Measurements from ENCODE around the gene SIK3.

Gene SIK3

DNA sequence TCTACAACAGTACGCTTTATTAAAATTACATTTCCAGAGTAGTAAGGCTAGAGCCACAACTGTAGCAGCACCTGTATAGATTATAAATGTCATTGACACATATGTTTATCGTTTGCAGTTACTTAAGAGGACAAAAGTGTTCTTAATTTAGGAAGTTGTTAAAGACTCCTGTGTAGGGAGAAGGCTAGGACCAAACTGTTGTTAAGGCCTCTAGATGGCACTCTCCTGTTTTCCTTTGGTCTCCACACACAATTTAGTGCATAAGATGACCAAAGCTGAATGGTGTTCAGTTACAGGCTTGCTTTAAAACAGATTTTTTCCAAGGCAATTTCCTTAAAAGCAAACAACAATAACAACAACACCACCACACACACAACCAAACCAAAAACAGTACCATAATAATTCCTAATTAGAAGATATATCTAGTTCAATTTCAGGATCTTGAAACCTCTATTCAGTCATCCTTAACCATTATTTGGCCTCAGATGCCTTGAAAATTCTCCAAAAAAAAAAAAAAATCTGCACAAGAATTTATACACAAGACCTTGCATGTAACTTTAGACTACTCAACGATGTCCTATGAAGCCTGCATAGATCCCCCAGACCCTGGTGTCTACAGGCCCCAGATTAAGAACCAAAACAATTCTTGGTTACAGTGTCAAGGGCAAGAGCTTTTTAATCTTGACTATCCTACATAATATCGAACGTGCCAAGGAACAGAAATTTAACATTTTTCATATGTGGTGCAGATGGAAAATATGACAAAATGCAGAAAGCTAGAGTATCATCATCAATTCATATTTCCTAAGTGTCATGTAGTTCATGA lies 218.2 kb downstream of the SIK3 start:
- H3K4ac ChIP-seq (ENCODE audit: low read depth, low read length), result no peak overlapping the region
- H3K27me3 ChIP-seq (ENCODE audit: insufficient read depth, low read length, poor library complexity), result no peaks in the 10 kb centered on the region
- H3K79me2 ChIP-seq (ENCODE audit: control insufficient read depth, insufficient read depth, low read length), result no peaks in the 10 kb centered on the region
- no peak overlapping the region for H2BK5ac ChIP-seq (ENCODE audit: low read length)
- no peak overlapping the region for H4K5ac ChIP-seq (ENCODE audit: low read length)
- no peak overlapping the region for H3K9ac ChIP-seq (ENCODE audit: low read length)
- H2BK120ac ChIP-seq (ENCODE audit: low read depth, low read length), result no peak overlapping the region
- no peak overlapping the region for H2BK15ac ChIP-seq (replicated peaks; ENCODE audit: low read depth)
- no peak overlapping the region for H3K4me3 ChIP-seq (ENCODE audit: low read length)
- no CpG with 5 or more reads among the region's 5 CpGs for WGBS (ENCODE audit: extremely low coverage, insufficient coverage, low lambda C conversion rate)
- peak; percentile 78 for DNase-seq
- no peak overlapping the region for H2AK5ac ChIP-seq (ENCODE audit: low read length)
- H3K18ac ChIP-seq (ENCODE audit: low read length), result no peak overlapping the region
- no peak overlapping the region for H3K56ac ChIP-seq (ENCODE audit: low read length)
- H3K4me1 ChIP-seq (ENCODE audit: control insufficient read depth, low read depth, low read length), result no peaks in the 10 kb centered on the region
- no peak overlapping the region for H4K8ac ChIP-seq (ENCODE audit: low read depth, low read length)
- H3K4me2 ChIP-seq (ENCODE audit: low read length), result no peak overlapping the region
- H3K23ac ChIP-seq (ENCODE audit: low read length), result no peak overlapping the region
- no peaks in the 10 kb centered on the region for H3K36me3 ChIP-seq (ENCODE audit: control insufficient read depth, insufficient read depth, low read length)
- no peaks in the 10 kb centered on the region for H3K79me1 ChIP-seq (ENCODE audit: low read length)
- H3K27ac ChIP-seq (ENCODE audit: low read depth, low read length), result no peak overlapping the region

DNA sequence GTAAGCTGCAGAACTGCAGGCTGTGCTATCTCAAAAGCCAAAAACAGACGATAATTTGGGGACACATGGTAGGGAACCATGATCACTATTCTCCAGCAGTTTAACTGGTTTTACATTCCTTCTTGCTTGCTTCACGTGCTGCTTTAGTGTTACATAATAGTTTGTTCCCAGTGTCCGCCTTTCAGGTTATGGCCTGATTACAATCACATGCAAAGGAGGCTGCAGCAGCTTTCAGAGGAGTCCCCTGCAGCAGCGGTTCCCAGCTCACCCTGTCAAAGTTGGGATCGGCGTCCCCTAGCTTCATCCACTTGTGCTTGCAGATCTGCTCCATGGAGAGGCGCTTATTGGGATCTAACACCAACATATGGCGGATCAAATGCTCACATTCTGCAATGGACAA lies 221.6 kb downstream of the SIK3 start:
- H3K4me3 ChIP-seq (ENCODE audit: low read length), result no peak overlapping the region
- H3K18ac ChIP-seq (ENCODE audit: low read length), result no peak overlapping the region
- no peak overlapping the region for H3K23ac ChIP-seq (ENCODE audit: low read length)
- H3K36me3 ChIP-seq (ENCODE audit: control insufficient read depth, insufficient read depth, low read length), result no peaks in the 10 kb centered on the region
- DNase-seq, result no peak
- no peak overlapping the region for H3K4ac ChIP-seq (ENCODE audit: low read depth, low read length)
- no CpG with 5 or more reads among the region's 8 CpGs for WGBS (ENCODE audit: extremely low coverage, insufficient coverage, low lambda C conversion rate)
- H2BK15ac ChIP-seq (replicated peaks; ENCODE audit: low read depth), result no peak overlapping the region
- no peak overlapping the region for H3K4me2 ChIP-seq (ENCODE audit: low read length)
- no peak overlapping the region for H3K27ac ChIP-seq (ENCODE audit: low read depth, low read length)
- no peak overlapping the region for H2BK120ac ChIP-seq (ENCODE audit: low read depth, low read length)
- no peaks in the 10 kb centered on the region for H3K4me1 ChIP-seq (ENCODE audit: control insufficient read depth, low read depth, low read length)
- no peak overlapping the region for H3K9ac ChIP-seq (ENCODE audit: low read length)
- no peak overlapping the region for H4K5ac ChIP-seq (ENCODE audit: low read length)
- H3K56ac ChIP-seq (ENCODE audit: low read length), result no peak overlapping the region
- H2BK5ac ChIP-seq (ENCODE audit: low read length), result no peak overlapping the region
- no peaks in the 10 kb centered on the region for H3K79me1 ChIP-seq (ENCODE audit: low read length)
- no peak overlapping the region for H2AK5ac ChIP-seq (ENCODE audit: low read length)
- no peaks in the 10 kb centered on the region for H3K79me2 ChIP-seq (ENCODE audit: control insufficient read depth, insufficient read depth, low read length)
- no peaks in the 10 kb centered on the region for H3K27me3 ChIP-seq (ENCODE audit: insufficient read depth, low read length, poor library complexity)
- H4K8ac ChIP-seq (ENCODE audit: low read depth, low read length), result no peak overlapping the region

DNA sequence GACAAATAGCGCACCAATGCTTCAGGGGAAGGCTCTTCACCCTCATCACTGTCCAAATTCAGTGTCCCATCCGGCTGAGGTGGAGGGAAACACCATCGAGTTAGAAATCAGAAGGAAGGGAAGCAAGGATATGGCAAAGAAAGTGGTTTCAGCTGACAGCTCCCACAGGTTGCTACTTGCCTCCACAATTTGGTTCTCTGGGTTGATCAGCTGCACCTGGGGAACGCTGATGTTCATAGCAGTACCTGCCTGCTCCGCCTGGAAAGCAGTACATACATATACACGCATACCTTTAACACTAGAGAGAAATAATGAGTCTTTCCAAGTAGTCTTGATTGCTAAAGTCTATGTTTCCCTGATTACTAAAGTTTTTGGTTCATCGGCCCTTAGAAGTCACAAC lies 223.0 kb downstream of the SIK3 start:
- H3K79me2 ChIP-seq (ENCODE audit: control insufficient read depth, insufficient read depth, low read length), result no peaks in the 10 kb centered on the region
- H4K8ac ChIP-seq (ENCODE audit: low read depth, low read length), result no peak overlapping the region
- no peak overlapping the region for H3K27ac ChIP-seq (ENCODE audit: low read depth, low read length)
- no peaks in the 10 kb centered on the region for H3K79me1 ChIP-seq (ENCODE audit: low read length)
- H3K27me3 ChIP-seq (ENCODE audit: insufficient read depth, low read length, poor library complexity), result no peaks in the 10 kb centered on the region
- no peak overlapping the region for H3K56ac ChIP-seq (ENCODE audit: low read length)
- H3K4me3 ChIP-seq (ENCODE audit: low read length), result no peak overlapping the region
- H3K9ac ChIP-seq (ENCODE audit: low read length), result no peak overlapping the region
- H2BK15ac ChIP-seq (replicated peaks; ENCODE audit: low read depth), result no peak overlapping the region
- H3K4ac ChIP-seq (ENCODE audit: low read depth, low read length), result no peak overlapping the region
- no peaks in the 10 kb centered on the region for H3K36me3 ChIP-seq (ENCODE audit: control insufficient read depth, insufficient read depth, low read length)
- H2BK5ac ChIP-seq (ENCODE audit: low read length), result no peak overlapping the region
- no peak overlapping the region for H4K5ac ChIP-seq (ENCODE audit: low read length)
- H3K18ac ChIP-seq (ENCODE audit: low read length), result no peak overlapping the region
- no peak overlapping the region for H2AK5ac ChIP-seq (ENCODE audit: low read length)
- no peak for DNase-seq
- no peaks in the 10 kb centered on the region for H3K4me1 ChIP-seq (ENCODE audit: control insufficient read depth, low read depth, low read length)
- H3K23ac ChIP-seq (ENCODE audit: low read length), result no peak overlapping the region
- WGBS (ENCODE audit: extremely low coverage, insufficient coverage, low lambda C conversion rate), result no CpG with 5 or more reads among the region's 7 CpGs
- H3K4me2 ChIP-seq (ENCODE audit: low read length), result no peak overlapping the region
- no peak overlapping the region for H2BK120ac ChIP-seq (ENCODE audit: low read depth, low read length)

DNA sequence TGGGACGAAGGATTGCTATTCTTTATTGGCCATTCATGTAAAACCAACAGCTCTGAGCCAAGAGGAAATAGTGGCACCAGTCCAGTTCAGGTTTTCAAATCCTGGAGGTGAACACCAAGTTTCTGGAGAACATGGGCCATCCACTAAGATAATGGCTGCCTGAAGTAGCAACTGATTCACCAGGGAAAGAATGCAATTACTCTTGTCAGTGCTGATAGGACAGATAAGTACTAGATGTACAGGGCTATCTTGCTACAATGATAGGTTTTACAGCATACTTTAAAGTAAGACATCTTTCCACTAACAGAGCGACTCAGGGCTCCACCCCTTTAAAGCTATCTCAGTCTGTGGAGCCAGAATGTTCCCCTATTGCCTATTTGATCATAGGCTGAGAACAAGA lies 224.0 kb downstream of the SIK3 start:
- H3K27ac ChIP-seq (ENCODE audit: low read depth, low read length), result no peak overlapping the region
- no peak for DNase-seq

GRCh38 chr11:116873381-116873780 lies 224.8 kb downstream of the SIK3 start:
- Histone ChIP-seq H4K8ac (ENCODE audit: low read depth, low read length) (no peak overlapping the region), H2BK120ac (ENCODE audit: low read depth, low read length) (no peak overlapping the region), H3K4me1 (ENCODE audit: control insufficient read depth, low read depth, low read length) (no peaks in the 10 kb centered on the region), H3K23ac (ENCODE audit: low read length) (no peak overlapping the region), H3K79me2 (ENCODE audit: control insufficient read depth, insufficient read depth, low read length) (no peaks in the 10 kb centered on the region), H3K36me3 (ENCODE audit: control insufficient read depth, insufficient read depth, low read length) (no peaks in the 10 kb centered on the region), H2BK5ac (ENCODE audit: low read length) (no peak overlapping the region), H3K27ac (ENCODE audit: low read depth, low read length) (no peak overlapping the region), H2AK5ac (ENCODE audit: low read length) (no peak overlapping the region), H4K5ac (ENCODE audit: low read length) (no peak overlapping the region), H2BK15ac (replicated peaks; ENCODE audit: low read depth) (no peak overlapping the region), H3K18ac (ENCODE audit: low read length) (no peak overlapping the region), H3K27me3 (ENCODE audit: insufficient read depth, low read length, poor library complexity) (no peaks in the 10 kb centered on the region), H3K79me1 (ENCODE audit: low read length) (no peaks in the 10 kb centered on the region), H3K4ac (ENCODE audit: low read depth, low read length) (no peak overlapping the region), H3K4me2 (ENCODE audit: low read length) (no peak overlapping the region), H3K56ac (ENCODE audit: low read length) (no peak overlapping the region), H3K4me3 (ENCODE audit: low read length) (no peak overlapping the region), H3K9ac (ENCODE audit: low read length) (no peak overlapping the region)
- DNase-seq, result no peak
- no CpG with 5 or more reads among the region's 11 CpGs for WGBS (ENCODE audit: extremely low coverage, insufficient coverage, low lambda C conversion rate)

More for the DNA sequence above, 224.0 kb downstream of the SIK3 start:
- Histone ChIP-seq H3K36me3 (ENCODE audit: control insufficient read depth, insufficient read depth, low read length) (no peaks in the 10 kb centered on the region), H2BK15ac (replicated peaks; ENCODE audit: low read depth) (no peak overlapping the region), H3K18ac (ENCODE audit: low read length) (no peak overlapping the region), H3K23ac (ENCODE audit: low read length) (no peak overlapping the region), H3K4me2 (ENCODE audit: low read length) (no peak overlapping the region), H2BK120ac (ENCODE audit: low read depth, low read length) (no peak overlapping the region), H3K79me1 (ENCODE audit: low read length) (no peaks in the 10 kb centered on the region), H3K4me3 (ENCODE audit: low read length) (no peak overlapping the region), H2BK5ac (ENCODE audit: low read length) (no peak overlapping the region), H3K27me3 (ENCODE audit: insufficient read depth, low read length, poor library complexity) (no peaks in the 10 kb centered on the region), H3K4me1 (ENCODE audit: control insufficient read depth, low read depth, low read length) (no peaks in the 10 kb centered on the region), H4K8ac (ENCODE audit: low read depth, low read length) (no peak overlapping the region), H3K9ac (ENCODE audit: low read length) (no peak overlapping the region), H2AK5ac (ENCODE audit: low read length) (no peak overlapping the region), H3K4ac (ENCODE audit: low read depth, low read length) (no peak overlapping the region), H4K5ac (ENCODE audit: low read length) (no peak overlapping the region), H3K56ac (ENCODE audit: low read length) (no peak overlapping the region), H3K79me2 (ENCODE audit: control insufficient read depth, insufficient read depth, low read length) (no peaks in the 10 kb centered on the region)
- WGBS (ENCODE audit: extremely low coverage, insufficient coverage, low lambda C conversion rate), result no CpG with 5 or more reads among the region's 2 CpGs

DNA sequence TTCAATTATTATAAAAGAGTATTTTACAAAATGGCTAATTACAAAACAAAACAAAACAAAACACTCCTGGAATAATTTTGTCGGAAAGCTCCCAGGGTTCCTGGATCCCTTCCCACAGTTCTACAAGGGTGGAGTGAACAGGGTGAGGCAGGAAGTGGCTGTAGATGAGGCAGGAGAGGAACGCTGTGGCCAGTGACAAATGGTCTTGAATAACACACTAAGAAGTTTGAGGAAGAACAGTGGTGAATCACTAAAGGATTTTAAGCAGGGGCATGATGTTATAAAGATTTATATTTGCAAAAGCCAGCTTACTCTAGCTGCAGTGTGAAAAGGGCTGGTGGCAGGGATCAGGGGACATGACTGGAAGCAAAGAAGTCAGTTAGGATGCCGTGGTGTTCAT lies 227.0 kb downstream of the SIK3 start:
- H3K27me3 ChIP-seq (ENCODE audit: insufficient read depth, low read length, poor library complexity), result no peaks in the 10 kb centered on the region
- peaks cover 3% of the 10 kb centered on the region for H3K36me3 ChIP-seq (ENCODE audit: control insufficient read depth, insufficient read depth, low read length)
- WGBS (ENCODE audit: extremely low coverage, insufficient coverage, low lambda C conversion rate), result no CpG with 5 or more reads among the region's 3 CpGs
- H2BK120ac ChIP-seq (ENCODE audit: low read depth, low read length), result no peak overlapping the region
- H3K18ac ChIP-seq (ENCODE audit: low read length), result no peak overlapping the region
- H4K5ac ChIP-seq (ENCODE audit: low read length), result no peak overlapping the region
- H3K4me3 ChIP-seq (ENCODE audit: low read length), result no peak overlapping the region
- H2AK5ac ChIP-seq (ENCODE audit: low read length), result no peak overlapping the region
- no peaks in the 10 kb centered on the region for H3K79me2 ChIP-seq (ENCODE audit: control insufficient read depth, insufficient read depth, low read length)
- H3K9ac ChIP-seq (ENCODE audit: low read length), result no peak overlapping the region
- H3K79me1 ChIP-seq (ENCODE audit: low read length), result no peaks in the 10 kb centered on the region
- H3K4ac ChIP-seq (ENCODE audit: low read depth, low read length), result no peak overlapping the region
- no peak overlapping the region for H3K4me2 ChIP-seq (ENCODE audit: low read length)
- H2BK5ac ChIP-seq (ENCODE audit: low read length), result no peak overlapping the region
- no peak overlapping the region for H3K23ac ChIP-seq (ENCODE audit: low read length)
- no peak overlapping the region for H3K27ac ChIP-seq (ENCODE audit: low read depth, low read length)
- H3K56ac ChIP-seq (ENCODE audit: low read length), result no peak overlapping the region
- H2BK15ac ChIP-seq (replicated peaks; ENCODE audit: low read depth), result no peak overlapping the region
- no peak overlapping the region for H4K8ac ChIP-seq (ENCODE audit: low read depth, low read length)
- H3K4me1 ChIP-seq (ENCODE audit: control insufficient read depth, low read depth, low read length), result no peaks in the 10 kb centered on the region
- DNase-seq, result no peak

Data from mesendoderm (in vitro differentiated cells).